SU-DHL-6 (cell line): ENCODE data around the gene TEKT3.

ENCODE experiments used
- H2AFZ ChIP-seq: fragments of 200-600 bp; sonication (generic); 2 replicates; pipeline ENCODE4 v1.6.1; 2014; ENCODE audit warnings: low read depth, mild to moderate bottlenecking, moderate library complexity, mixed read lengths, antibody characterized with exemption, low read length; ENCODE audit not compliant: severe bottlenecking
- H3F3A ChIP-seq: fragments of 200-600 bp; shearing (Covaris generic); 2 replicates; pipeline ENCODE4 v1.6.0; 2016; ENCODE audit warnings: antibody characterized with exemption, mild to moderate bottlenecking; ENCODE audit not compliant: insufficient read depth
- H3K27ac ChIP-seq: fragments of 200-600 bp; sonication (generic); 2 replicates; pipeline ENCODE4 v1.5.1; 2016; ENCODE audit warnings: low read depth, mild to moderate bottlenecking, low read length, moderate library complexity, mixed read lengths
- H3K27me3 ChIP-seq: fragments of 200-600 bp; sonication (generic), shearing (Covaris generic); 2 replicates; pipeline ENCODE4 v1.6.0; 2014; ENCODE audit warnings: mild to moderate bottlenecking, low read length
- H3K36me3 ChIP-seq: fragments of 200-600 bp; sonication (generic); 2 replicates; pipeline ENCODE4 v1.6.1; 2014; ENCODE audit warnings: mild to moderate bottlenecking, low read length, mixed read lengths
- H3K4me2 ChIP-seq: fragments of 300-600, 200-600 bp; shearing (Covaris generic), sonication (generic); 2 replicates; pipeline ENCODE4 v1.6.0; 2014; ENCODE audit warnings: low read length, low read depth, mild to moderate bottlenecking; ENCODE audit not compliant: poor library complexity, severe bottlenecking
- H3K4me3 ChIP-seq: fragments of 200-600 bp; sonication (generic); 2 replicates; pipeline ENCODE4 v1.5.1; 2014; ENCODE audit warnings: antibody characterized with exemption, low read length, mild to moderate bottlenecking, mixed read lengths; ENCODE audit not compliant: insufficient read depth, poor library complexity, severe bottlenecking
- H3K79me2 ChIP-seq: fragments of 200-600 bp; sonication (generic); 2 replicates; pipeline ENCODE4 v1.6.1; 2014; ENCODE audit warnings: mild to moderate bottlenecking, low read length, moderate library complexity; ENCODE audit not compliant: insufficient read depth
- H3K9ac ChIP-seq: fragments of 200-600 bp; sonication (generic); 2 replicates; pipeline ENCODE4 v1.7.0; 2014; ENCODE audit warnings: mild to moderate bottlenecking, low read length
- H3K9me2 ChIP-seq: fragments of 200-600 bp; sonication (generic); replicated peaks from 2 replicates; pipeline ENCODE4 v1.6.1; 2014; ENCODE audit warnings: low read length; ENCODE audit not compliant: insufficient read depth
- H3K9me3 ChIP-seq: fragments of 200-600 bp; sonication (generic); 2 replicates; pipeline ENCODE4 v1.6.1; 2014; ENCODE audit warnings: low read length, mixed read lengths; ENCODE audit not compliant: insufficient read depth
- H4K20me1 ChIP-seq: fragments of 200-600 bp; sonication (generic); 2 replicates; pipeline ENCODE4 v1.6.1; 2014; ENCODE audit warnings: low read depth, mild to moderate bottlenecking, antibody characterized with exemption, low read length, moderate library complexity, mixed read lengths
- CTCF ChIP-seq: fragments of 200-600 bp; sonication (generic); IDR thresholded peaks from one replicate; pipeline ENCODE4 v1.5.1; 2017; ENCODE audit warnings: antibody characterized with exemption, mild to moderate bottlenecking, low read length, moderate library complexity; ENCODE audit not compliant: insufficient read depth, poor library complexity, severe bottlenecking
- EZH2phosphoT487 ChIP-seq: fragments of 200-600 bp; sonication (generic), shearing (Covaris generic); conservative IDR thresholded peaks from 2 replicates; pipeline ENCODE4 v1.6.1; 2018; ENCODE audit warnings: mild to moderate bottlenecking, antibody characterized with exemption, low read length, moderate library complexity, mixed read lengths

Gene TEKT3

GRCh38 chr17:15341385-15341849 lies at the start of gene TEKT3:
Gene TEKT3 (minus strand): TSS chr17:15341597. CDS start chr17:15331585, 10,012 bp downstream.
- Histone ChIP-seq H2AFZ (no peak within 1 kb of the TSS), H3K9me3 (no peaks in the 10 kb centered on the region)
- no peak for TF ChIP-seq EZH2phosphoT487
- TF ChIP-seq CTCF, result no peak

DNA sequence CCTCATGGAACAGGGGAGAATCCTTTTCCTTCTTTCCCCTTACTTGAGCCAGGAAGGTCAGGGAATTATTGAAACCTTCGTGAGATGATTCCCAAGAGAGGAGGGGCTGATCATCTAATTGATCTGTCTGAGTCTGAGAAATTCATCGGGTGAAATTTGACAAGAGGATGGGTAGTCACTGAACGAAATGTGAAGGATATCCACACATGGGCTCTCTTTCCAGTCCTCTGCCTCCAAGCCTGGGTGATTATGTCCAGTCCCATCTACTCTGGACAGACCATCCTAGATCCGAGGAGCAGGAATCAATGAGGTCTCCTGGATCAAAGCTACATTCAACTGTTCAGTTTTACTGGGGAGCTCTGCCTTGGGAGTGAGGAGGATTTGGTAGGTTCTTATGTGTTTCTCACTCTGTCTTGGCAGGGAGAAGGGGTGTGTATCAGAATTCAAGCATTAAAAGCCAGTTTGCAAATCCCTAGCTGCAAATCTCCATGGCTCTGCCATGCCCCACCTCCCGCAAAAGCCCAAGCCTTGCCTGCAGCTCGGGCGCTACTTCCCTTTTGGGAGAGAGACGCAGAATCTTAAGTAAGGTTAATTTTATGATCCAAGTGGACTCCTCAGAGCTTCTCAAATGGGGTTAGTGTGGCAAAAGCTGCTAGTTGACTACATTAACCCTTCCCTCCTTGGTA lies 47.1 kb upstream of the TEKT3 start:
- no peaks in the 10 kb centered on the region for H3K9me3 ChIP-seq
- H3K9me2 ChIP-seq, result no peaks in the 10 kb centered on the region
- no peak overlapping the region for H3K4me3 ChIP-seq
- H4K20me1 ChIP-seq, result no peaks in the 10 kb centered on the region
- TF ChIP-seq EZH2phosphoT487 (no peak), CTCF (no peak)
- no peaks in the 10 kb centered on the region for H3K36me3 ChIP-seq
- no peaks in the 10 kb centered on the region for H3K27me3 ChIP-seq
- no peak overlapping the region for H2AFZ ChIP-seq
- H3K4me2 ChIP-seq, result no peak overlapping the region
- H3F3A ChIP-seq, result no peaks in the 10 kb centered on the region
- H3K27ac ChIP-seq, result no peak overlapping the region
- H3K9ac ChIP-seq, result no peak overlapping the region
- H3K79me2 ChIP-seq, result no peaks in the 10 kb centered on the region

More at GRCh38 chr17:15341385-15341849, at the start of gene TEKT3:
- H3K27me3 ChIP-seq, result no peaks in the 10 kb centered on the region
- no peak within 1 kb of the TSS for H3K4me2 ChIP-seq
- no peaks in the 10 kb centered on the region for H4K20me1 ChIP-seq
- H3K4me3 ChIP-seq, result no peak within 1 kb of the TSS
- no peaks in the 10 kb centered on the region for H3K36me3 ChIP-seq
- H3K27ac ChIP-seq, result no peak within 1 kb of the TSS
- no peaks in the 10 kb centered on the region for H3K79me2 ChIP-seq
- H3F3A ChIP-seq, result no peaks in the 10 kb centered on the region
- no peaks in the 10 kb centered on the region for H3K9me2 ChIP-seq
- H3K9ac ChIP-seq, result no peak within 1 kb of the TSS

DNA sequence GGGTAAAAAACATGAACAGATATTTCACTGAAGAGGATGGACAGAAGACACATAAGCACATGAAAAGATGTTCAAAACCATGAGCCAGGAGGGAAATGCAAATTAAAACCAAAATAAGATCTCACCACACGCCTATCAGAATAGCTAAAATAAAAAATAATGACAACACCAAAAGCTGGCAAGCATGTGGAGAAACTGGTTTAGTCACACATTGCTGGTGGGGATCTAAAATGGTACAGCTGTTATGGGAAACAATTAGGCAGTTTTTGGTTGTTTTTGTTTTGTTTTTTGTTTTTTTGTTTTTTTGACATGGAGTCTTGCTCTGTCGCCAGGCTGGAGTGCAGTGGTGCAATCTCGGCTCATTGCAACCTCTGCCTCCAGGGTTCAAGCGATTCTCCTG lies 44.7 kb upstream of the TEKT3 start:
- Histone ChIP-seq H3K79me2 (no peaks in the 10 kb centered on the region), H4K20me1 (no peaks in the 10 kb centered on the region), H3K9me2 (no peaks in the 10 kb centered on the region), H3K4me2 (no peak overlapping the region), H3K27ac (no peak overlapping the region), H3K9me3 (no peaks in the 10 kb centered on the region), H3F3A (no peaks in the 10 kb centered on the region), H2AFZ (no peak overlapping the region), H3K4me3 (no peak overlapping the region), H3K27me3 (no peaks in the 10 kb centered on the region), H3K9ac (no peak overlapping the region), H3K36me3 (no peaks in the 10 kb centered on the region)
- TF ChIP-seq CTCF, result no peak
- TF ChIP-seq EZH2phosphoT487, result no peak
